Activated T-cell treated with anti-CD3 and anti-CD28 coated beads, Interleukin-2, amount 50 U/mL, for 1 hour (primary cell): ENCODE data around the gene CDH23.

ENCODE experiments used
- DNase-seq: peaks from one replicate; pipeline ENCODE4 v3.0.0-alpha.2; 2020

CDH23 gene

GRCh38 chr10:71678057-71678805 is 281.5 kb downstream of the CDH23 start:
- DNase-seq: no peak

DNA sequence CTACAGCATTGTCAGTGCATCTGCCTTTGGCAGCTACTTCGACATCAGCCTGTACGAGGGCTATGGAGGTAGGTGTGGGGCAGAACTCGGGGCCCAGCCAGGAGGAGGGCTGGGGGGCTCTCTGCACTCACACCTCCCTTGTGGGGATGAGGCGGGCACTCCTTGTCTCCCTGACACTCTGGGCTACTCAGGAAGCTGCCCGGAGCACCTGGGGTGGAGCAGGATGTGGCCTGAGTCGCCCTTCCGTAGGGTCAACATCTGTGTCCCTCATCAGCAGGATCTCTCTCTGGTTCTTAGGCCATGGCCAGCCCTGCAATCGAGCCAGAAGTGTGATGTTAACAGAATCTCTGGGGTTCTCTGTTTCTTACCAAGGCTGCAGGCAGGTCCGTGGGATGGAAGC is 282.7 kb downstream of the CDH23 start:
- DNase-seq: no peak

- DNase-seq: no peak
Measured at GRCh38 chr10:71681977-71682376, 285.3 kb downstream of the CDH23 start.

DNA sequence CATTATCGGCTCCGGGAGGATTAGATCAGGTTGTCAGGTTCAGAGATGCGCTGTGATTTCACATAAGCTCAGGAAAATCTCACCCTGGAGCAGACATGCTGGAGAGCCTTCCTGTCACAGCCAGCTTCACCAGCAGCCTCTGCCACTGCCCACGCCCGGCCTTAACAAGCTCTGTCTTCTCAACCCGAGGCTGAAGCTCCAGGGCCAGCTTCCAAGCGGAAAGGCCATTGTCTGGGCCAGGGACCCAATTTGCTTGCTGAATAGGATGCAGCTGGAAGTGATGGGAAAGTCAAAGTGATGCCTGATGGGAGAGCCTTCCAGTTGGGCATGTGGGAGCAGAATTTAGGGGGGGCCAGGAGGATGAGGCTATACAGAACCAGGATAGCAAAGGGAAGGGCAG is 286.6 kb downstream of the CDH23 start:
- no peak for DNase-seq

GRCh38 chr10:71684356-71685173 is 287.8 kb downstream of the CDH23 start:
- DNase-seq: no peak

DNA sequence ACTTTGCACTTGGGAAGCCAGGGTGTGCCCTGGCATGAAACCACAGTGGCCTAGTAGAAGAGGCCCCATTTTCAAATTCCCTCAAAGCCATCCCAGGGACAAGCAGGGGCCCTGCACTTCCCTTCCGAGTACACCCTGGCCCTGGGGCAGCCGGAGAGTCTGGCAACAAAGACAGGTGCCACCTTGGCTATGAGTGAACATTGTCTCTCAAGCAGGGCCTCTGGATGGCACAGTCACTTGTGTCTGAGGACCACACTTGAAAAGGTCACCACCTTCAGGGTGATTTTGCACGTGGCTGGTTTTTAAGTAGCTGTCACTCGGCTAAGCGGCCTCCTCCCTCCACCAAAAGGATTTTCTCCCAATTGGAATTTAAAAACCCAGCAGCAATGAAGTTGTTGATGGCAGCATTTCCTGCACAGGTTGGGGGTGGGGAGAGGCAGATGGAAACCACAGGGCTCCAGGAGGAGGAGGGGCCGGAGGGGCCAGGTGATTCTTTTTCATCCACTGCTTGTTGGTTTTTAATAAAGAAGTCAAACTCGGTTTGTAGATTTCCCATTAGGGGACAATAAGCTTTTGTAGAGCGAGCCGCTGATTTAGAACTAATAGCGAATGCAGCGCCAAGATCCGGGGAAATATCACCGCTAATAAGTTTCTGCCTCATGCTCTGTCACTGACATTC is 289.0 kb downstream of the CDH23 start:
- no peak for DNase-seq

DNA sequence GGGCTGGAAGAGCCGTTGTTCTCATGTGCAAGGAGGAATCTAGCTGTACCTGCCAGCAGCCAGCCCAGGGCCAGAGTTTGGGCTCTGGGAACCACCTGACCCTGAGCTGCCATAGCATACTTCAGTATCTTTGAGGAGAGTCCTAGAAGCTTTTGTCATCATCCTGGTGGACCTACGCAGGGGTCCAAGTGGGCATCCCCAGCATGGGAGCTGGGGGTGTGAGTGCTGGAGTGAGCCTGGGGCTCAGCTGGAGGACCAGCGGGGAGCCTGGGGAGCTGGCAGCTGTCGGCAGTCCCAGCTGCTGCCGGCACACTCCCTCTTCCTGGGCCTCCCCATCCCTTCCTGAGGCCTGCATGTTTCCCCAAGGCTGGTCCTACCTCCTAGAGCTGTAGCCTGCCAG is 290.4 kb downstream of the CDH23 start:
- DNase-seq: no peak

DNA sequence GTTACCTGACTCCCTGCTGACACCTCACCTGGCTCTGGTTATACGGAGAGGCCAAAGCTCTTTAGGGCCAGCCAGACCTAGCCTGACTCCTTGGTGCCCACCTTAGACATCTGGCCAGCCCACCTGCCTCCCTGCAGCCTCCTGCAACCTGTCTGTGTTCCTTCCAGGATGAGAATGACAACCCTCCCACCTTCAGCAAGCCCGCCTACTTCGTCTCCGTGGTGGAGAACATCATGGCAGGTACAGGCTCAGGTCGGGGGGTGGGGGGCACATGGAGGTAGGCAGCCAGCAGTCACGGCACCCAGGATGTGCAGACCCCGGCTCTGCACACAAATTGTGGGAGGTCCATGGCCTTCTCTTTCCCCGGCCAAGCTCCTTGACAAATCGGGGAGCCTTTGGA is 290.8 kb downstream of the CDH23 start:
- DNase-seq: no peak

DNA sequence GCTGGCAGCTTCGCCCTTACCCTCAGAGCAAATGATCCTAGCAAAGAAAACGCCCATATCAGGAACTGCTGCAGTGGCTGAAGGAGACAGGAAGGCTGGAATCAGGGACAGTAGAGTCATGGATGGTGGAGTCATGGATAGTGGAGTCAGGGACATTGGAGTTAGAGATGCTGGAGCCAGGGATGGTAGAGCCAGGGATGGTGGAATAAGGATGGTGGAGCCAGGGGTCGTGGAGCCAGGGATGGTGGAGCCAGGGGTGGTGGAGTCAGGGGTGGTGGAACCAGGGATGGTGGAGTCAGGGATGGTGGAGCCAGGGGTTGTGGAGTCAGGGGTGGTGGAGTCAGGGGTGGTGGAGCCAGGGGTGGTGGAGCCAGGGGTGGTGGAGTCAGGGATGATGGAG is 291.5 kb downstream of the CDH23 start:
- DNase-seq: no peak

DNA sequence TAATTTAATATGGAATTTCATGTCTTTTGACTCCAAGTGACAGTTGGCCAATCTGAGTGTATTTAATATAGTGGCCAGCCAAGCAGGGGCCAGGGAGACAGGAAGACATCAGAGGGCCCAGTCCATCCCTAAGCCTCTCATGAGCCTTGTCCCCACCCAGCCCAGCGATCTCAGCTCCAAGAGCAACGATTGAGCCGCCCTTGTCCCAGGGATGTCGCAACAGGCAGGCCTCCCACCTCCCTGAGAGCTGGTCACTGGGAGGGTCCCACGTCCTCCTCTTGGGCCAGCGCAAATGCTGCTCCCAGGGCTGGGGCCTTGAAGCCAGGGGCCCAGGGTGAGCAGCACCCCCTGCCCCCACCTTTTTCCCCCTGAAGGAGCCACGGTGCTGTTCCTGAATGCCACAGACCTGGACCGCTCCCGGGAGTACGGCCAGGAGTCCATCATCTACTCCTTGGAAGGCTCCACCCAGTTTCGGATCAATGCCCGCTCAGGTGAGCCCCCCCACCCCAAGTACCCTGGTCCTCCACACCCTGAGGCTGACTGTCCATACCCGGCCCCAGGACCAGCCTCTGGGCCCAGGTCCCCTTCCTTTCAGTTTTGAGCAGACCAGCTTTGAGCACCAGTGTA is 293.5 kb downstream of the CDH23 start:
- no peak for DNase-seq

DNA sequence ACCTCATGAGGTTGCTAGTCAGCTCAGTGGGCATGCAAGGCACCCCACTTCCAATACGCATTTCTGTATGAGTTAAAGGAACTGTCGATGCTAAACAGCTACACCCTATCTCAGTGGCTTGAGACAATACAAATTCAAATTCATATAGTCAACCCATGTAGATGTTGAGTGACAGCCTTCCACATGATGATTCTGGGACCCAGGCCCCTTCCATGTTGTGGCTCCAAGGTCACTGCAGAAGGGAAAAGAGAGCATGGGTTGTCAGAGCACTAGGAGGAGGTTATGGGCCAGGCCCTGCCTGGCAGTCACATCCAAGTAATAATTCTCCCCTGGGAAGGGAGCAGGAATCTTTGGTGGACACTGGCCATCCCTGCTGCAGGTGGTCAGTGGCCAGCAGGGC is 294.7 kb downstream of the CDH23 start:
- no peak for DNase-seq

GRCh38 chr10:71692598-71693306 is 296.0 kb downstream of the CDH23 start:
- DNase-seq: no peak

- DNase-seq: no peak
Measured at GRCh38 chr10:71693377-71693776, 296.7 kb downstream of the CDH23 start.

- no peak for DNase-seq
Measured at GRCh38 chr10:71694039-71694501, 297.4 kb downstream of the CDH23 start.

- peak; percentile 30 for DNase-seq
Measured at GRCh38 chr10:71694567-71694968, 297.8 kb downstream of the CDH23 start.

DNA sequence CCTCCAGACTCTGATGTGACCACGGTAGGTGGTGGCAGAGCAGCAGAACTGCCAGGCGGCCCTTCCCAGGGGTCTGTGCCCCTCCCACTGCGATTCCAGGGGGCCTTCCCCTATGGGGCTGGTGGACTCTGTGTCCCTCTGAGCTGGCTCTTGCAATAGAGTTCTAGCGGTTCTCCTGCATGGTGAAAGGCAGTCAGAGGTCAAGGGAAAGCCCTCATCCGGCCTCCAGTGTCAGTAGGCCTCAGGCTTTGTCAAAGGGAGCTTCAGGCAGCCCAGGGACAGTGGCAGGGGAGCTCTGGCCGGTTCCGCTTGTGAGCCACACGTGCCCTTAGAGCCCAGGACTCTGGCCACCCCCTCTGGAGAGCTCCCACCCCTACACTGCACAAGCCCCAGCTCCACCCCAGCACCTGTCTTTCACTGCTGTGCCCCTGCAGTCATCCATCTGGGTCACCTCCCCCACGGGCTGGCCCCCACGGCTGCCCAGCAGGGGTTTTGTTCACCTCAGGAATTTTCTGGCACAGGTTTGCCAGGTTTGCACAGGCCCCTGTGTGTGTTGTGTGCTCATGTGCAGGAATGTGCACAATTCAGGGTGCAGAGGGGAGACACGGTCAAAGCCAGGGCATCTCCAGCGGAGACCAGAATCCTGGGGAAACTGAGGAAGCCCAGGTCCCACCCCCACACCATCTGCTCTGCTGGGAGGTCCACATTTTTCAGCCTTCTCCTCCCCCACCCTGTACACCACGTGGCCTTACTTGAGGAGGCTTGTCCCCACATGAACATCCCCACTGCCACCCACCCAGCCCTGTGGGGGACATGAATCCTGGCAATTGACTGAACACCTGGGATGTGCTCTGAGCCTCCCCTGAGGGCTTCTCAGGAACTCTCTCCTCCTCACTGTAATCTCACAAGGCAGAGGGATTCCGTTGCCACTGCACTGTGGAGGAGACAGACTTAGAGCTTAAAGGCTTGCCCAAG is 299.1 kb downstream of the CDH23 start:
- DNase-seq: no peak

DNA sequence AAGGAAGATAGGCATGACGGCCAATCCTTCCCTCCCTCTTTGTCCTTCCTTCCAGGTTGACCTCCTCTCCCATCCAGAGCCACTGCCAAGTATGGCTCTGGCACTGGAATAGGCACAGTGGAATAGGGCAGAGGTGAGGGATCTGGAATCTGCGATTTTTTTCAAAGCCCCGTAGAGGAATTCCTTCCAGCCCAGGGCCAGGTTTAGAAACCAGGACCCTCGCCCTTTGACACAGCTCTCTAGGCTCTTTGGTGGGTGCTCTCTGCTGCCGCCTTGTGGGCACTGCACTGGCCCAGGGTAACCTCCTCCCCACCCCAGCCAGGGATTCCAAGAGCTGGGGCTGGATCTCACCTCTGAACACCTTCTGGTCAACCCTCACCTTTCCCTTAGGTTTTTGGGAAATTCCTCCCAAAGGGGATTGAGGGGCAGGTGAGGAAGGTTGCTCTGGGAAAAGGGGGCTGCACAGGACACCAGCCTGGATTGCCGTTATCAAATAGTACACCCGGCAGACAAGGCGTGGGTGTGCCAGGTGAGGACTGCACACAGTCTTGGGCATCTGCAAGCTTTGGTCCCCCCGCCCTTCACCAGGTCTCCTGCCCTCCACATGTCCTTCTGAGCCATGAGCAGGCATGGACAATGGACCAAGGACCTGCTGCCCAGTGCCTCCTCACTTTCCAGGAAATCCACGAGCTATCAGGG is 300.1 kb downstream of the CDH23 start:
- peak; percentile 79 for DNase-seq

DNA sequence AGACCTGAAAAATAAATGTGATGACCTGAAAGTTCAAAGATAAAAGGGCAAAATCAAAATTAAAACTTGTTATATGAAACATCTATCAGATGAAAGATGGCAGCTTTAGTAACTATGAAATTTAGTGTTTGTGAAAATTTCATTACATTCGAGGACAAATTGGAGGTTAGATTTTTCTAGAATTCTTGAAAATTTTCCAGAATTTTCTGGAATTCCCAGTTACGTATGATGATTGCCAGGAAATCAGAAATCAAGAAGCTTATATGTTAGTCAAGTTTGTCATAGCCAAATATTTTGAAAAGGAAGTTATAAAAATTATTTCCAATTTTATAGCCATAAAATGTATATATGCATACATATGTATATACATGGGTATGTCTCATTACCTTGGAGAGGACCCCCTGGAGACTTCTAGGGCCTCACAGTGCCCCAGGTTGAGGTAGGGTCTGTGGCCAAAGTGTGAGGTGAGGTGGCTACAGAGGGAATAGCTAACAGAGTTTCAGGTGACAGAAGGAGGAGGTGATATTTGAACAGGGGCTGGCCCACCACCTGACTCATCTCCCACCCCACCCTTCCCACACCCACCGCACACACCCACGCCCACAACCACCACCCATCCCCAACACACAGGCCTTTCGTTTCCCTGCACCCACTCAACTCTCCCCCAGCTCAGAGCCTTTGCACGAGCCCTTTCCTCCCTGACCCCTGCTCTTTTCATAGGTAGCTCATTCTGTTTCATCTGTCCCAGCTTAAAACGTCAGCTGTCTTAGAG is 301.4 kb downstream of the CDH23 start:
- DNase-seq: no peak

DNA sequence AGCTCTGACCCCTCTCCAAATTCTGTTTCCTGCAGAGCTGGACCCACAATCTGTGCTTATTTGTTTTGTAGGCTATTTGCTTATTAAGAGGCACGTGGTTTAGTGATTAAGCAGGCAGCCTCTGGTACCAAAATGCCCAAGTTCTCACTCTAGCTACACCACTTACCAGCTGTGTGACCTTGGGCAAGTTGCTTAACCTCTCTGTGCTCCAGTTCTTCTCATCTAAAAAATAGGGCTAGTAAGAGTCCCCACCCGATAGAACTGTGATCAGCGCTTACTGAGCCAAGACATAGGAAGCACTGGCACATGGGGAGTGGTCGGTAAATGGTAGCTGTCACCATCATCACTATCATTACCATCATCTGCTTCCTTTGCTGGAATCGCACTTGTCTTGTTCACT is 302.0 kb downstream of the CDH23 start:
- DNase-seq: no peak
